Measurements from ENCODE around the gene EYA2.

- no peak for TF ChIP-seq EZH2 (IDR thresholded peaks at IDR 0.05; ENCODE audit: low read length)
- TF ChIP-seq CTCF (optimal IDR thresholded peaks at IDR 0.05 in 1 of 3, IDR thresholded peaks at IDR 0.05 in 1 of 3, conservative IDR thresholded peaks at IDR 0.05 in 1 of 3; ENCODE audit: extremely low read depth in 1 of 3, insufficient read depth in 2 of 3, low read length in 3 of 3), result no peak
Measured at GRCh38 chr20:47090835-47091234, 196.2 kb downstream of the EYA2 start.
